Lower leg skin (tissue), 3 donors: Measurements from ENCODE around the gene KIFAP3.

Source experiments
- CTCF ChIP-seq, 3 donors: fragments of 450-650 bp; IDR thresholded peaks; one replicate each; pipeline ENCODE4 v1.5.1; 2016; ENCODE audit warnings: antibody characterized with exemption in 3 of 3, mild to moderate bottlenecking in 3 of 3, moderate library complexity in 2 of 3
- POLR2A ChIP-seq, 2 donors: fragments of 450-650 bp; IDR thresholded peaks; one replicate each; pipeline ENCODE4 v1.6.1; 2016 to 2017; ENCODE audit warnings: antibody characterized with exemption in 2 of 2, mild to moderate bottlenecking in 1 of 2, moderate library complexity in 1 of 2

- TF ChIP-seq CTCF (IDR thresholded peaks at IDR 0.05) (no peak), POLR2A (IDR thresholded peaks at IDR 0.05) (no peak)
Measured at GRCh38 chr1:169970114-169970513, 104.4 kb downstream of the KIFAP3 start.
